Brain microvascular endothelial cell (primary cell): Measurements from ENCODE around the gene WDR70.

ENCODE experiments used
- DNase-seq: peaks from one replicate; pipeline ENCODE4 v3.0.0-alpha.2; 2020
- H3K27ac ChIP-seq: fragments of 250-450 bp; sonication (Bioruptor Pico); 2 replicates; pipeline ENCODE4 v1.5.1; 2020; ENCODE audit warnings: mild to moderate bottlenecking, moderate library complexity
- H3K27me3 ChIP-seq: fragments of 250-450 bp; sonication (Bioruptor Pico); replicated peaks from 2 replicates; pipeline ENCODE4 v1.5.1; 2020; ENCODE audit warnings: mild to moderate bottlenecking
- H3K36me3 ChIP-seq: fragments of 250-450 bp; sonication (Bioruptor Pico); replicated peaks from 2 replicates; pipeline ENCODE4 v1.5.1; 2020; ENCODE audit warnings: mild to moderate bottlenecking
- H3K4me3 ChIP-seq: 2 replicates; pipeline ENCODE4 v1.5.1; 2011; ENCODE audit warnings: low read depth, mild to moderate bottlenecking, control low read depth, low read length, moderate library complexity
- CTCF ChIP-seq: IDR thresholded peaks from 2 replicates; pipeline ENCODE4 v1.5.1; 2011; ENCODE audit warnings: low read depth, mild to moderate bottlenecking, moderate library complexity, low read length, control low read depth, inconsistent platforms; ENCODE audit errors: missing control alignments
- in situ Hi-C: cut with HindIII; loops from 2 replicates; pipeline ENCODE4 v1.10.0; 2017; ENCODE audit warnings: low sequenced_read_pairs, low pct_ligation_motif_present

The WDR70 gene

GRCh38 chr5:37703841-37704241 is 324.7 kb downstream of the WDR70 start:
- no peaks in the 10 kb centered on the region for H3K36me3 ChIP-seq
- H3K27me3 ChIP-seq, result no peaks in the 10 kb centered on the region
- no peak overlapping the region for H3K4me3 ChIP-seq
- DNase-seq, result no peak
- no peak for TF ChIP-seq CTCF
- in situ Hi-C loops, result no loop called here
- no peak overlapping the region for H3K27ac ChIP-seq

- H3K27ac ChIP-seq, result no peak overlapping the region
- in situ Hi-C loops, result no loop called here
- no peak for DNase-seq
- no peaks in the 10 kb centered on the region for H3K36me3 ChIP-seq
- H3K27me3 ChIP-seq, result no peaks in the 10 kb centered on the region
- TF ChIP-seq CTCF, result no peak
- no peak overlapping the region for H3K4me3 ChIP-seq
Observed at GRCh38 chr5:37704406-37704805, 325.3 kb downstream of the WDR70 start.

DNA sequence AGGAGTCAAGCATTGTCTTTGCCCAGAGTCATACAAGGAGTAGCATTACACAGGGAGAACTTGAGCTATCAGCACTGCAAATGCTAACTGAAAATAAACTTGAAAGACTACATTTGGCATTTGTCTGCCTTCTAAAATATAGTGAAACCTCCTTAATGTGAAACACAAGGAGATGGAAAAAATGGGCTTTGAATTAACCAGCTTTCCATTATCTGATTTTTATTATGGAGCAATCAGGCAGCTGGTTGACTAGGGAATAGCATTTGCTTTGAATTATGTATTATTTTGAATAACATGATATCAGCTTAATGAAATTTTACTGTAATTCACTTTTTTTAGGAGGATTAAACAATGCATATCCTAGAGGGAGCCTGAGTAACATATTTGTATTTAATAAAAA is 329.9 kb downstream of the WDR70 start:
- Histone ChIP-seq H3K27me3 (no peaks in the 10 kb centered on the region), H3K4me3 (no peak overlapping the region), H3K27ac (no peak overlapping the region), H3K36me3 (no peaks in the 10 kb centered on the region)
- no peak for DNase-seq
- no peak for TF ChIP-seq CTCF
- in situ Hi-C loops, result no loop called here

- in situ Hi-C loops, result no loop called here
- Histone ChIP-seq H3K4me3 (no peak overlapping the region), H3K36me3 (no peaks in the 10 kb centered on the region), H3K27me3 (no peaks in the 10 kb centered on the region), H3K27ac (no peak overlapping the region)
- DNase-seq, result no peak
- no peak for TF ChIP-seq CTCF
Observed at GRCh38 chr5:37710965-37711364, 331.8 kb downstream of the WDR70 start.

GRCh38 chr5:37712750-37713149 is 333.6 kb downstream of the WDR70 start:
- in situ Hi-C loops, result no loop called here
- no peaks in the 10 kb centered on the region for H3K36me3 ChIP-seq
- DNase-seq, result no peak
- no peak for TF ChIP-seq CTCF
- H3K4me3 ChIP-seq, result no peak overlapping the region
- H3K27ac ChIP-seq, result no peak overlapping the region
- no peaks in the 10 kb centered on the region for H3K27me3 ChIP-seq

GRCh38 chr5:37714756-37715155 is 335.6 kb downstream of the WDR70 start:
- no peak for DNase-seq
- no peak for TF ChIP-seq CTCF
- Histone ChIP-seq H3K27me3 (no peaks in the 10 kb centered on the region), H3K4me3 (no peak overlapping the region), H3K36me3 (no peaks in the 10 kb centered on the region), H3K27ac (no peak overlapping the region)
- in situ Hi-C loops, result no loop called here
